Measurements from ENCODE around the gene EXTL1. TPM values are rescaled to one million over a fixed set of nuclear protein-coding genes. Genes with fewer than 3 reads are reported as not detected.

The EXTL1 gene
- polyA plus RNA-seq, 1 of the 3 experiments (the other 2 are of a cell fraction), result 0.58 TPM

DNA sequence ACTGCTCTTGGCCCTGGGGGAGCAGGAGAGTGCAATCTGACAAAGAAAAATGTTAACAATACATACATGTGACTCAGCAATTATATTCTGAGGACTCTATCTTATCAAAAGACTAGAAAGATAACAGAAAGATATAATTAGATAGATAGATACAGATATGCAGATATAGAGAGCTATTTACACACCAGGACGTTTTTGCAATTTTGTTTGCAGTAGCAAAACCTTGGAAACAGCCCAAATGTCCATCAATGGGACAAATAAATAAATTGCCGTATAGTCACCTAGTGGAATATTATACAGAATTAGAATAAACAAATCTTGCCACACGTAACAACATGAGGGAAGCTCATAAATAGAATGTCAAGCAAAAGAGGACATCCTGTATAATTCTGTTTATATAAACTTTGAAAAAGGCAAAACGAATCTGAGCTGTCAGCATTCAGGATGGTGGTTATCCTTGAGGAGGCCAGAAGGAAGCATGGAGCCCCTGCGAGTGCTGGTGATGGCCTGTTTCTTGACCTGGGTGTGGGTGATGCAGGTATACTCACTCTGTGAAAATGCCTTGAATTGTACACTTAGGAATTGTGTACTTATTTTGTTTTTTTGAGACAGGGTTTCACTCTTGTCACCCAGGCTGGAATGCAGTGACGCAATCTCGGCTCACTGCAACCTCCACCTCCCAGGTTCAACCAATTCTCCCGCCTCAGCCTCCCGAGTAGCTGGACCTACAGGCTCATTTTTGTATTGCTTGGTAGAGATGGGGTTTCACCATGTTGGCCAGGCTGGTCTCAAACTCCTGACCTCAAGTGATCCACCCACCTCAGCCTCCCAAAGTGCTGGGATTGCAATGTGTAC lies 58.6 kb downstream of the EXTL1 start:
- Histone ChIP-seq H3K9ac (no peak overlapping the region), H3K4me2 (no peak overlapping the region), H3K27me3 (ENCODE audit: insufficient read depth) (peaks cover 10% of the 10 kb centered on the region), H2AFZ (ENCODE audit: low read depth) (no peak overlapping the region), H3F3A (replicated peaks; ENCODE audit: insufficient read depth) (no peaks in the 10 kb centered on the region), H3K27ac (ENCODE audit: low read depth in 2 of 2, low read length in 1 of 2) (no peak overlapping the region), H3K36me3 (replicated peaks in 1 of 2; ENCODE audit: control insufficient read depth in 1 of 2, insufficient read depth in 2 of 2, low read length in 1 of 2) (no peaks in the 10 kb centered on the region), H3K9me2 (no peaks in the 10 kb centered on the region), H3K9me3 (no peaks in the 10 kb centered on the region), H3K79me2 (ENCODE audit: insufficient read depth) (no peaks in the 10 kb centered on the region), H3K4me3 (ENCODE audit: low read depth in 2 of 2, low read length in 1 of 2) (no peak overlapping the region), H4K20me1 (ENCODE audit: insufficient read depth) (no peaks in the 10 kb centered on the region), H3K4me1 (ENCODE audit: control insufficient read depth in 1 of 2, insufficient read depth in 2 of 2, low read depth in 1 of 2, low read length in 1 of 2) (no peaks in the 10 kb centered on the region)
- whole genome bisulfite sequencing (ENCODE audit: low lambda C conversion rate), result 72% methylated on average over 9 of the region's 9 CpGs
- no peak for TF ChIP-seq FOXM1 (IDR thresholded peaks at IDR 0.05; ENCODE audit: low read depth)
- TF ChIP-seq, protein P1, sequence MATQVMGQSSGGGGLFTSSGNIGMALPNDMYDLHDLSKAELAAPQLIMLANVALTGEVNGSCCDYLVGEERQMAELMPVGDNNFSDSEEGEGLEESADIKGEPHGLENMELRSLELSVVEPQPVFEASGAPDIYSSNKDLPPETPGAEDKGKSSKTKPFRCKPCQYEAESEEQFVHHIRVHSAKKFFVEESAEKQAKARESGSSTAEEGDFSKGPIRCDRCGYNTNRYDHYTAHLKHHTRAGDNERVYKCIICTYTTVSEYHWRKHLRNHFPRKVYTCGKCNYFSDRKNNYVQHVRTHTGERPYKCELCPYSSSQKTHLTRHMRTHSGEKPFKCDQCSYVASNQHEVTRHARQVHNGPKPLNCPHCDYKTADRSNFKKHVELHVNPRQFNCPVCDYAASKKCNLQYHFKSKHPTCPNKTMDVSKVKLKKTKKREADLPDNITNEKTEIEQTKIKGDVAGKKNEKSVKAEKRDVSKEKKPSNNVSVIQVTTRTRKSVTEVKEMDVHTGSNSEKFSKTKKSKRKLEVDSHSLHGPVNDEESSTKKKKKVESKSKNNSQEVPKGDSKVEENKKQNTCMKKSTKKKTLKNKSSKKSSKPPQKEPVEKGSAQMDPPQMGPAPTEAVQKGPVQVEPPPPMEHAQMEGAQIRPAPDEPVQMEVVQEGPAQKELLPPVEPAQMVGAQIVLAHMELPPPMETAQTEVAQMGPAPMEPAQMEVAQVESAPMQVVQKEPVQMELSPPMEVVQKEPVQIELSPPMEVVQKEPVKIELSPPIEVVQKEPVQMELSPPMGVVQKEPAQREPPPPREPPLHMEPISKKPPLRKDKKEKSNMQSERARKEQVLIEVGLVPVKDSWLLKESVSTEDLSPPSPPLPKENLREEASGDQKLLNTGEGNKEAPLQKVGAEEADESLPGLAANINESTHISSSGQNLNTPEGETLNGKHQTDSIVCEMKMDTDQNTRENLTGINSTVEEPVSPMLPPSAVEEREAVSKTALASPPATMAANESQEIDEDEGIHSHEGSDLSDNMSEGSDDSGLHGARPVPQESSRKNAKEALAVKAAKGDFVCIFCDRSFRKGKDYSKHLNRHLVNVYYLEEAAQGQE (IDR thresholded peaks at IDR 0.05; ENCODE audit: low read depth, low read length), result no peak
- ChIA-PET CTCF (interaction anchor here (0.9 to 2.2 kb wide), 5 partner anchors 22 to 337 kb away, joined by 3 to 7 read pairs (median 4); no protein-coding TSS in a partner anchor), POLR2A (no interaction called here)
- DNase-seq, result no peak

DNA sequence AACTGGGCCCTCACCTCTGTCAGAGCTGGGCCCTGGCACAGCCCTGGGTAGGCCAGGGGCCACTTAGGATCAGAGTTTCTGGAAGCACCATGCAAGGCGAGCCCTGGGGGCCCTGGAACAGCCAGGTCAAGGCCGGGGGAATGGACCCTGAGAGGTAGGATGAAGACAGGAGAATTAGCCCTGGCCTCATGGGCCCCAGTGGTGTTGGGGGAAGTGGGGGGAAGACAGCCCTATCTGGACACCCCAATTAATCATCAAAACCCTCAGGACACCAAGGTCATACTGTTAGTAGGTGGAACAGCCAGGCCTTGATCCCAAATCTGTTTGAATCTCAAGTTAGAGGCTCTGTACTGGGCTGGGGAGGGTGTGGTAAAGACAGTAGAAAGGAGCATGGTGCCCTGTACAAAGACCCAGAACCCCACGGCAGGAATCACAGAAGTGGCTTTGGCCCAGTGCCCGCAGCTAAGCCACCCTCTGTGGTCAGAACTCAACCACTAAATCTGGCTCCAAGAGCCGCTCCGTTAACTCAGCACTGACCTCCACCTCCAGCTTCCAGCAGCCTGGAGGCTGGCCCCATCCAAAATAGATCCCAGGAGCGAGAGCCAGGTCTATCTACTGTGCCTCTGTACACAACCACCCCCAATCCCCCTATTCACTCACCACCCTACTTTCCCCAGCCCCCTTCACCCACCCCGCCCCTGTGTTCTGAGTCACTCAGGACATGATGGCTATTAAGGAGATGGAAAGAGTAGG lies 59.9 kb downstream of the EXTL1 start:
- no peak for DNase-seq
- POLR2A ChIA-PET, result no interaction called here
- no peaks in the 10 kb centered on the region for H3K4me1 ChIP-seq (ENCODE audit: control insufficient read depth in 1 of 2, insufficient read depth in 2 of 2, low read depth in 1 of 2, low read length in 1 of 2)

More for the DNA sequence above, 59.9 kb downstream of the EXTL1 start:
- no peaks in the 10 kb centered on the region for H3K9me2 ChIP-seq
- CTCF ChIA-PET, result interaction anchor here (0.9 to 2.2 kb wide), 3 partner anchors 22 to 64 kb away, joined by 3 to 7 read pairs (median 5); no protein-coding TSS in a partner anchor
- no peaks in the 10 kb centered on the region for H4K20me1 ChIP-seq (ENCODE audit: insufficient read depth)
- no peak overlapping the region for H3K4me2 ChIP-seq
- H3K9ac ChIP-seq, result no peak overlapping the region
- no peak overlapping the region for H3K4me3 ChIP-seq (ENCODE audit: low read depth in 2 of 2, low read length in 1 of 2)
- no peaks in the 10 kb centered on the region for H3K9me3 ChIP-seq
- no peak overlapping the region for H3K27ac ChIP-seq (ENCODE audit: low read depth in 2 of 2, low read length in 1 of 2)
- H3K79me2 ChIP-seq (ENCODE audit: insufficient read depth), result no peaks in the 10 kb centered on the region
- H2AFZ ChIP-seq (ENCODE audit: low read depth), result no peak overlapping the region
- TF ChIP-seq EZH2phosphoT487 (IDR thresholded peaks at IDR 0.05; ENCODE audit: borderline replicate concordance, low read depth) (no peak), SMC3 (IDR thresholded peaks at IDR 0.05; ENCODE audit: low read depth, low read length) (no peak), TCF12 (IDR thresholded peaks at IDR 0.05) (no peak), SIN3A (IDR thresholded peaks at IDR 0.05; ENCODE audit: borderline replicate concordance, low read depth, low read length) (no peak), ELF1 (IDR thresholded peaks at IDR 0.05) (no peak), NFIC (IDR thresholded peaks at IDR 0.05; ENCODE audit: borderline replicate concordance) (no peak), JUND (IDR thresholded peaks at IDR 0.05) (no peak), RCOR1 (IDR thresholded peaks at IDR 0.05; ENCODE audit: low read length) (no peak), CHD2 (IDR thresholded peaks at IDR 0.05; ENCODE audit: low read length, partially characterized antibody) (no peak), RXRA (IDR thresholded peaks at IDR 0.05; ENCODE audit: borderline replicate concordance, low read depth) (no peak), POLR2AphosphoS5 (IDR thresholded peaks at IDR 0.05; ENCODE audit: low read depth, low read length) (no peak)
- TF ChIP-seq, protein P2, sequence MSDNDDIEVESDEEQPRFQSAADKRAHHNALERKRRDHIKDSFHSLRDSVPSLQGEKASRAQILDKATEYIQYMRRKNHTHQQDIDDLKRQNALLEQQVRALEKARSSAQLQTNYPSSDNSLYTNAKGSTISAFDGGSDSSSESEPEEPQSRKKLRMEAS (IDR thresholded peaks at IDR 0.05; ENCODE audit: low read depth), result no peak
- H3K36me3 ChIP-seq (replicated peaks in 1 of 2; ENCODE audit: control insufficient read depth in 1 of 2, insufficient read depth in 2 of 2, low read length in 1 of 2), result no peaks in the 10 kb centered on the region
- H3F3A ChIP-seq (replicated peaks; ENCODE audit: insufficient read depth), result no peaks in the 10 kb centered on the region
- 60% methylated on average over 3 of the region's 8 CpGs for WGBS (ENCODE audit: low lambda C conversion rate)
- peaks cover 13% of the 10 kb centered on the region for H3K27me3 ChIP-seq (ENCODE audit: insufficient read depth)

All from SK-N-SH (cell line).